Neural cell (in vitro differentiated cells): ENCODE data around the gene HES4. TPM values are rescaled to one million over a fixed set of nuclear protein-coding genes. Genes with fewer than 3 reads are reported as not detected.
A peak's percentile ranks its signal among the peaks of the same experiment; 100 is the strongest.

Source experiments
- H2AFZ ChIP-seq: fragments of 200-600, 300-800 bp; sonication (generic), shearing (Covaris generic); 2 replicates; pipeline ENCODE4 v1.6.0; 2014; ENCODE audit warnings: low read depth, mild to moderate bottlenecking, antibody characterized with exemption, low read length, moderate library complexity
- H3F3A ChIP-seq: fragments of 200-600 bp; shearing (Covaris generic); 2 replicates; pipeline ENCODE4 v1.6.1; 2016; ENCODE audit warnings: mild to moderate bottlenecking, moderate library complexity, mixed read lengths, antibody characterized with exemption, low read length; ENCODE audit not compliant: insufficient read depth, poor library complexity, severe bottlenecking
- H3K27ac ChIP-seq: fragments of 200-600, 300-800 bp; sonication (generic), shearing (Covaris generic); 2 replicates; pipeline ENCODE4 v1.5.1; 2014; ENCODE audit warnings: mild to moderate bottlenecking, low read length, moderate library complexity
- H3K27me3 ChIP-seq: fragments of 300-800, 200-600 bp; sonication (generic), shearing (Covaris generic); 2 replicates; pipeline ENCODE4 v1.6.0; 2014; ENCODE audit warnings: mild to moderate bottlenecking, low read depth, low read length, moderate library complexity; ENCODE audit not compliant: insufficient read depth
- H3K36me3 ChIP-seq: fragments of 300-800, 200-600 bp; sonication (generic), shearing (Covaris generic); 2 replicates; pipeline ENCODE4 v1.5.1; 2014; ENCODE audit warnings: mild to moderate bottlenecking, antibody characterized with exemption, low read length, moderate library complexity; ENCODE audit not compliant: insufficient read depth
- H3K4me2 ChIP-seq: fragments of 300-800, 200-600 bp; sonication (generic), shearing (Covaris generic); 2 replicates; pipeline ENCODE4 v1.6.0; 2014; ENCODE audit warnings: mild to moderate bottlenecking, low read length
- H3K4me3 ChIP-seq: fragments of 300-800, 200-600 bp; sonication (generic), shearing (Covaris generic); 2 replicates; pipeline ENCODE4 v1.5.1; 2014; ENCODE audit warnings: mild to moderate bottlenecking, low read length, moderate library complexity
- H3K79me2 ChIP-seq: fragments of 200-600 bp; shearing (Covaris generic); replicated peaks from 2 replicates; pipeline ENCODE4 v1.6.0; 2014; ENCODE audit warnings: mild to moderate bottlenecking, low read length, moderate library complexity; ENCODE audit not compliant: insufficient read depth
- H3K9ac ChIP-seq: fragments of 300-800, 200-600 bp; sonication (generic), shearing (Covaris generic); 2 replicates; pipeline ENCODE4 v1.6.1; 2016; ENCODE audit warnings: mild to moderate bottlenecking, low read length, mixed read lengths
- H3K9me2 ChIP-seq: fragments of 200-600 bp; shearing (Covaris generic); 2 replicates; pipeline ENCODE4 v1.6.1; 2016; ENCODE audit warnings: mild to moderate bottlenecking, low read length, mixed read lengths; ENCODE audit not compliant: insufficient read depth
- H3K9me3 ChIP-seq: fragments of 200-600, 300-800 bp; sonication (generic), shearing (Covaris generic); 2 replicates; pipeline ENCODE4 v1.6.1; 2016; ENCODE audit warnings: mild to moderate bottlenecking, mixed run types, low read length, moderate library complexity, mixed read lengths
- H4K20me1 ChIP-seq: fragments of 200-600 bp; shearing (Covaris generic); 2 replicates; pipeline ENCODE4 v1.6.1; 2016; ENCODE audit warnings: mild to moderate bottlenecking, mixed run types; ENCODE audit not compliant: insufficient read depth
- CTCF ChIP-seq: fragments of 450-650 bp; IDR thresholded peaks from 2 replicates; pipeline ENCODE4 v1.5.1; 2014; ENCODE audit warnings: antibody characterized with exemption, mild to moderate bottlenecking, moderate library complexity; ENCODE audit not compliant: poor library complexity, severe bottlenecking
- EP300 ChIP-seq: fragments of 450-650 bp; conservative IDR thresholded peaks from 2 replicates; pipeline ENCODE4 v1.6.1; 2014; ENCODE audit warnings: antibody characterized with exemption, mild to moderate bottlenecking, moderate library complexity; ENCODE audit not compliant: poor library complexity, severe bottlenecking
- EZH2 ChIP-seq: fragments of 200-600, 300-800 bp; shearing (Covaris generic), sonication (generic); IDR thresholded peaks from 2 replicates; pipeline ENCODE4 v1.6.1; 2014; ENCODE audit warnings: antibody characterized with exemption, low read length, borderline replicate concordance, mild to moderate bottlenecking; ENCODE audit not compliant: insufficient read depth, poor library complexity, severe bottlenecking
- MXI1 ChIP-seq: fragments of 450-650 bp; conservative IDR thresholded peaks from 2 replicates; pipeline ENCODE4 v1.6.1; 2014; ENCODE audit warnings: antibody characterized with exemption, mild to moderate bottlenecking; ENCODE audit not compliant: poor library complexity, severe bottlenecking
- POLR2AphosphoS5 ChIP-seq: IDR thresholded peaks from 2 replicates; pipeline ENCODE4 v1.6.1; 2012
- RAD21 ChIP-seq: fragments of 450-650 bp; conservative IDR thresholded peaks from 2 replicates; pipeline ENCODE4 v1.6.1; 2014; ENCODE audit warnings: antibody characterized with exemption, mild to moderate bottlenecking, moderate library complexity
- REST ChIP-seq: IDR thresholded peaks from 2 replicates; pipeline ENCODE4 v1.6.1; 2012; ENCODE audit warnings: borderline replicate concordance
- SMC3 ChIP-seq: fragments of 450-650 bp; conservative IDR thresholded peaks from 2 replicates; pipeline ENCODE4 v1.6.1; 2014; ENCODE audit warnings: antibody characterized with exemption, mild to moderate bottlenecking, moderate library complexity; ENCODE audit not compliant: poor library complexity
- TAF1 ChIP-seq: IDR thresholded peaks from 2 replicates; pipeline ENCODE4 v1.6.1; 2012; ENCODE audit warnings: low read depth
- polyA plus RNA-seq: library from polyadenylated mRNA; depleted of rRNA; stranded (reverse); fragments of >200 nt; gene quantifications from 2 replicates; pipeline ENCODE4 v1.2.3, GENCODE V29; 2014

Gene HES4
- polyA plus RNA-seq, 1 donor from 2014 or later: 196 TPM

DNA sequence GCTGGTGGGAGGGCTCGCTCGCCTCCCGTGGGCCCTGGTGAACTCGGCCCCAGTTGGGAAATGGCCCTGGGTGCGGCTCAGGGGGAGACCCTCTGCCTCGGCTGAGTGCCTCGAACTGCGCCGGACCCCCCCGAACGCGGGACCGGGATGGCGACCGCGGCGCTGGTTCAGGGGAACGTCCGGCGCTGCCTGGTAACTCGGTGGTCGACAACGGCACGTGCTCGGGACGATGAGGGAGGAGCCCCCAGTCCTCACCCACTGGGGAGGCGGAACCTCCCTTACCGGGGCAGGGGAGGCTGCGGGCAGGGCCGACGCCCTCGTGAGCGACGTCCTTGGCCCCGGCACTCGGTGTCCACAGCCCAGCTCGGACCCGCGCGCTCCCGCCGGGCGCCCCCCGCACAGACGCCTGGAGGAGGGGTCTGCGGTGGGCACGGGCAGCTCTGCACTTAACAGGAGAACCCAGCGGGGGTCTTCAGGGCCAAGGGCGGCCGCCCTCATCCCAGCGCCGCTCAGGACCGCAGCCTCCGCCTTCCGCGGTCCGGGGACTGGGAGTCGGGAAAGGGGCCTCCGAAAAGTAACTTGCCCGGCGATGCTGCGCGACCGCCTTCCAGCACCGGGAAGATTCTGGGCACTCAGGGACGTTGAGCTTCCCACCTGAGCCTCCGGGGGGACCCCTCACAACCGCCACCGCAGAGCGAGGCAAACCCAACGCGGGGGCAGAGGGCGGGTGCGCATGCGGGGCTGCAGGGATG lies 1.7 kb downstream of the HES4 start:
- Histone ChIP-seq H3K9me2 (no peaks in the 10 kb centered on the region), H3K4me2 (no peak overlapping the region), H3K79me2 (peaks cover 4% of the 10 kb centered on the region), H3F3A (no peaks in the 10 kb centered on the region), H3K9ac (peak overlapping the region; percentile 98), H3K36me3 (no peaks in the 10 kb centered on the region), H3K9me3 (no peaks in the 10 kb centered on the region), H4K20me1 (no peaks in the 10 kb centered on the region), H3K4me3 (peak overlapping the region; percentile 91), H2AFZ (no peak overlapping the region), H3K27me3 (no peaks in the 10 kb centered on the region), H3K27ac (peak overlapping the region; percentile 59)
- TF ChIP-seq RAD21 (peak; percentile 25), TAF1 (no peak), POLR2AphosphoS5 (no peak), MXI1 (no peak), REST (no peak), EZH2 (no peak), EP300 (no peak), CTCF (peak; percentile 65), SMC3 (no peak)

- Histone ChIP-seq H3K9me2 (no peaks in the 10 kb centered on the region), H4K20me1 (no peaks in the 10 kb centered on the region), H3K4me3 (peak overlapping the region; percentile 91), H3K4me2 (no peak overlapping the region), H3F3A (no peaks in the 10 kb centered on the region), H3K36me3 (no peaks in the 10 kb centered on the region), H3K9me3 (no peaks in the 10 kb centered on the region), H3K27me3 (no peaks in the 10 kb centered on the region), H3K9ac (no peak overlapping the region), H3K27ac (no peak overlapping the region), H3K79me2 (peaks cover 4% of the 10 kb centered on the region), H2AFZ (no peak overlapping the region)
- TF ChIP-seq TAF1 (no peak), EZH2 (no peak), SMC3 (no peak), EP300 (no peak), REST (no peak), CTCF (no peak), POLR2AphosphoS5 (no peak), RAD21 (no peak), MXI1 (no peak)
These were observed 2.2 kb downstream of the HES4 start for GRCh38 chr1:997713-997992.
